K562 (cell line): ENCODE data around the gene IBA57. TPM values are rescaled to one million over a fixed set of nuclear protein-coding genes. Genes with fewer than 3 reads are reported as not detected.

Experiments
- CTBP1 ChIP-seq: fragments of 450-650 bp; IDR thresholded peaks from 2 replicates; pipeline ENCODE4 v1.6.1; 2016; ENCODE audit warnings: borderline replicate concordance
- KAT8 ChIP-seq: fragments of 450-650 bp; IDR thresholded peaks from 2 replicates; pipeline ENCODE4 v1.6.1; 2016; ENCODE audit warnings: low read depth, mild to moderate bottlenecking
- MITF ChIP-seq: IDR thresholded peaks from 2 replicates; pipeline ENCODE4 v1.6.1; 2014; ENCODE audit warnings: antibody characterized with exemption
- PTRF ChIP-seq: fragments of 450-650 bp; IDR thresholded peaks from 2 replicates; pipeline ENCODE4 v1.6.1; 2016; ENCODE audit warnings: mild to moderate bottlenecking, missing genetic modification characterization, missing compliant biosample characterization
- RBM22 ChIP-seq: fragments of 200-400 bp; formaldehyde crosslinking; IDR thresholded peaks from 2 replicates; pipeline ENCODE4 v1.6.1; 2018; ENCODE audit warnings: low read length, low read depth; ENCODE audit not compliant: poor library complexity, severe bottlenecking
- SNRNP70 ChIP-seq: fragments of 200-400 bp; formaldehyde crosslinking; optimal IDR thresholded peaks from 2 replicates; pipeline ENCODE3; 2017; ENCODE audit warnings: low read depth, low read length
- TCF15 ChIP-seq: fragments of 250-450 bp; sonication (Bioruptor Pico); IDR thresholded peaks from 2 replicates; pipeline ENCODE4 v1.8.0; 2022; ENCODE audit warnings: moderate library complexity, mild to moderate bottlenecking, inconsistent platforms
- WHSC1 ChIP-seq: IDR thresholded peaks from one replicate; pipeline ENCODE4 v1.6.1; 2012; ENCODE audit warnings: low read length, control low read depth, inconsistent platforms
- YY1 ChIP-seq, 3 experiments: IDR thresholded peaks; 2 replicates each; pipeline ENCODE4 v1.6.1; 2011; ENCODE audit warnings: low read length in 2 of 3, mild to moderate bottlenecking in 2 of 3, moderate library complexity in 2 of 3, borderline replicate concordance in 1 of 3, control low read depth in 1 of 3, low read depth in 1 of 3; ENCODE audit not compliant: insufficient read depth in 3 of 3, insufficient replicate concordance in 2 of 3, control insufficient read depth in 1 of 3, insufficient read length in 1 of 3; ENCODE audit errors: extremely low read depth in 1 of 3
- ZBTB17 ChIP-seq: fragments of 450-650 bp; formaldehyde crosslinking; IDR thresholded peaks from 2 replicates; pipeline ENCODE4 v1.4.0; 2020; ENCODE audit warnings: mild to moderate bottlenecking
- ZEB2 ChIP-seq: fragments of 450-650 bp; IDR thresholded peaks from 2 replicates; pipeline ENCODE4 v1.6.1; 2016
- ZFX ChIP-seq: sonication (generic); formaldehyde crosslinking; IDR thresholded peaks from 2 replicates; pipeline ENCODE4 v1.8.0; 2022; ENCODE audit warnings: mild to moderate bottlenecking, missing genetic modification reagents, moderate library complexity
- ZNF197 ChIP-seq: fragments of 200-800 bp; sonication (Bioruptor generic); IDR thresholded peaks from 2 replicates; pipeline ENCODE4 v1.6.1; 2016; ENCODE audit warnings: low read depth, missing genetic modification characterization, missing compliant biosample characterization
- ZNF318 ChIP-seq, 2 experiments: fragments of 450-650 bp; IDR thresholded peaks; 2 replicates each; pipeline ENCODE4 v1.6.1; 2016; ENCODE audit warnings: mild to moderate bottlenecking in 2 of 2, borderline replicate concordance in 1 of 2, low read depth in 1 of 2, moderate library complexity in 1 of 2
- ZNF408 ChIP-seq: fragments of 250-450 bp; sonication (Bioruptor Pico); IDR thresholded peaks from 2 replicates; pipeline ENCODE4 v1.4.0; 2020; ENCODE audit warnings: low read depth, mild to moderate bottlenecking, moderate library complexity
- ZNF668 ChIP-seq: fragments of 250-450 bp; sonication (Bioruptor Pico); IDR thresholded peaks from 2 replicates; pipeline ENCODE4 v1.8.0; 2022; ENCODE audit warnings: mild to moderate bottlenecking, inconsistent platforms
- polyA plus RNA-seq, 8 experiments: library from polyadenylated mRNA; depleted of rRNA in 4 of 8; stranded (reverse) in 5 of 8; unstranded in 3 of 8; fragments of >200 nt; fragmentation: Nextera tagmentation in 2 of 8; fragmentation: Illumina TruSeq in 1 of 8; extraction: Ambion mirVana in 2 of 8; extraction: Trizol in 1 of 8; gene quantifications; 2 replicates each; pipeline versions ENCODE4 v1.2.1 to v1.2.3, GENCODE V29; 2011 to 2014; ENCODE audit warnings: inconsistent platforms in 1 of 8, missing spikeins in 1 of 8
- total RNA-seq, 7 experiments: library from RNA; depleted of rRNA in 6 of 7; stranded (reverse); fragments of >200 nt in 6 of 7; fragmentation: Illumina TruSeq in 2 of 7; extraction: Trizol in 2 of 7; gene quantifications; 2 replicates each; pipeline versions ENCODE4 v1.2.1 to v1.2.3, GENCODE V29; 2011 to 2021; ENCODE audit warnings: low replicate concordance in 1 of 7

The IBA57 gene
- total and polyA plus RNA-seq, 9 of the 15 experiments (the other 6 are each of a cell fraction or from before 2014, with no cell fraction given), result 0.77 to 15.5 (median 2.7) TPM

GRCh38 chr1:228164561-228165371, 838 bp upstream of the IBA57 start (continued):
- TF ChIP-seq YY1 (IDR thresholded peaks at IDR 0.05; ENCODE audit: borderline replicate concordance in 1 of 3, control insufficient read depth in 1 of 3, extremely low read depth in 1 of 3, insufficient read depth in 3 of 3, insufficient read length in 1 of 3, insufficient replicate concordance in 2 of 3, low read depth in 1 of 3, low read length in 2 of 3) (peak in 1 of 3 experiments; percentile 8), WHSC1 (no peak), ZFX (CRISPR knock-in tag) (no peak), ZNF197 (CRISPR knock-in tag) (0 out of 2 replicates have a peak, but pooled peaks have one; percentile 52), MITF (no peak), RBM22 (no peak), ZEB2 (peak; percentile 84), CTBP1 (peak; percentile 99), ZNF668 (CRISPR knock-in tag) (no peak), ZNF408 (no peak), KAT8 (no peak), PTRF (tag) (no peak), ZNF318 (IDR thresholded peaks at IDR 0.05; ENCODE audit: borderline replicate concordance in 1 of 2, low read depth in 1 of 2) (no peak), TCF15 (CRISPR knock-in tag) (0 out of 2 replicates have a peak, but pooled peaks have one; percentile 26), SNRNP70 (no peak), ZBTB17 (CRISPR knock-in tag) (no peak)
